Body of pancreas (tissue), 4 donors: ENCODE measurements around the gene RAB11FIP4. TPM values are rescaled to one million over a fixed set of nuclear protein-coding genes. Genes with fewer than 3 reads are reported as not detected.

Experiments
- ATAC-seq: fragments of 150-250 bp; one replicate; pipeline ENCODE4 v1.9.1; 2016
- DNase-seq, 4 donors: peaks; one replicate each; pipeline ENCODE4 v3.0.0-alpha.2; 2019
- H3K27ac ChIP-seq, 4 donors: fragments of 200-600 bp; sonication (generic); 1 replicate in 3 of 4; 2 replicates in 1 of 4; pipeline versions ENCODE4 v1.5.1 to v1.6.1; 2016 to 2019; ENCODE audit warnings: mild to moderate bottlenecking in 1 of 4, mixed read lengths in 1 of 4, moderate library complexity in 1 of 4
- H3K27me3 ChIP-seq, 2 donors: fragments of 200-600 bp; sonication (generic); one replicate each; pipeline ENCODE4 v1.6.0; 2016; ENCODE audit warnings: mild to moderate bottlenecking in 1 of 2
- H3K36me3 ChIP-seq, 2 donors: fragments of 200-600 bp; sonication (generic); replicated peaks in 1 of 2; 2 replicates each; pipeline ENCODE4 v1.5.1; 2016; ENCODE audit warnings: low read depth in 2 of 2; ENCODE audit not compliant: insufficient read depth in 1 of 2
- H3K4me1 ChIP-seq: fragments of 200-600 bp; sonication (generic); one replicate; pipeline ENCODE4 v1.6.0; 2016
- H3K4me3 ChIP-seq, 2 donors: fragments of 200-600 bp; sonication (generic); 1 replicate in 1 of 2; 2 replicates in 1 of 2; pipeline ENCODE4 v1.5.1; 2016 to 2019
- H3K9me3 ChIP-seq, 3 donors: fragments of 200-600 bp; sonication (generic); 1 replicate in 2 of 3; 2 replicates in 1 of 3; pipeline ENCODE4 v1.5.1; 2016
- CTCF ChIP-seq, 7 experiments: fragments of 450-650 bp in 4 of 7; fragments of 200-600 bp in 3 of 7; sonication (generic) in 3 of 7; IDR thresholded peaks; one replicate each; pipeline ENCODE4 v1.5.1; 2016 to 2019; ENCODE audit warnings: antibody characterized with exemption in 7 of 7
- POLR2A ChIP-seq, 3 donors: fragments of 450-650 bp; IDR thresholded peaks; one replicate each; pipeline ENCODE4 v1.6.1; 2016; ENCODE audit warnings: antibody characterized with exemption in 3 of 3, mild to moderate bottlenecking in 2 of 3
- WGBS, 2 donors: methylation state at CpG; one replicate each; pipeline ENCODE4 v1.1.5; 2017; 5-methylcytosine and 5-hydroxymethylcytosine counted together
- intact Hi-C: fragments of 100-400 bp; cut with DNase I; formaldehyde crosslinking; loops from one replicate; pipeline ENCODE4 v1.15.1; 2023
- total RNA-seq, 2 donors: library from RNA; depleted of rRNA; stranded (reverse); fragments of >200 nt; gene quantifications; one replicate each; pipeline ENCODE4 v1.1.0, GENCODE V29; 2016

Gene RAB11FIP4
- total RNA-seq, 2 donors from 2014 or later: 37.2 to 38.7 TPM

DNA sequence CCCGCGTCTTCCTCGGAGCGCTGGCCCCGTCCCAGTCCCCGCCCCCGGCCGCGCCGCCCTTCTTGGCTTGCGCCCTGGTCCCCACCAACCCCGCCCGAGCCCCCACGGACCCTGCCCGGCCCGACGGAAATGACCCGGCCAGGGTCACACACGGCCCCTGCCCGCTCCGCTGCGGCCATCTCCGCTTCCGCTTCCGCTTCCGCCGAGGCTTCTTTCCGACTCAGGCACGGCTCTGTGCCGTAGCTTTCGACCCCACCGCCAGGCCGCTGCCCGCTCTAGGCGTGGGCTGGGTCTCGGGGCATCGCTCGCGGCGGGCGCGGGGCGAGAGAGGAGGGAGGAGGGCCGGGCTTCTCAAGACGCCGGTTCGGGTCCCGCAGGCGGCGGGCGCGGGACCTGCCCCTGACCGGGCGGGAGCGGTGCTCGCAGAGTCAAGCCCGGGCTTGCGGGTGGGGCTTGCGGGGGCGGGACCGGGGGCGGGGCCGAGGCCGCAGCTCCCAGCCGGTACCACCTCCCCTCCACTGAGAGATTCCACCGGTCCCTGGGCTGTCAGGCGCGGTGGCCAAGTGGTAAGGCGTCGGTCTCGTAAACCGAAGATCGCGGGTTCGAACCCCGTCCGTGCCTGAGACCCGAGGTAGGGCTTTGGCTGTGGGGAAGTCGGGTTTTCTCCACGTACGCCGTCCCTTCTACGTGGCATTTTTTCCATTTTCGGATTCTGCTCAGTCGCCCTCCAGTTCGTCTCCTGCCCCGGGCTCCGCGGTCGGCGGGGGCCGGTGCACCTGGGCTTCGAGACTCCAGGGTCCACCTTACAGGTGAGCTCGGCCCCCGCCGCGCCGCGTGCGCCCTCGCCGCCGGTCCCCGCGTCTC, 158.3 kb downstream of the RAB11FIP4 start:
- Histone ChIP-seq H3K4me1 (peaks cover 8% of the 10 kb centered on the region), H3K27me3 (no peaks in the 10 kb centered on the region), H3K9me3 (no peaks in the 10 kb centered on the region), H3K36me3 (no peaks in the 10 kb centered on the region), H3K4me3 (peak overlapping the region; percentile 93 to 94), H3K27ac (peak overlapping the region; percentile 70 to 94 (median 88))
- intact Hi-C loops: no loop called here
- DNase-seq (peak; percentile 96 to 97 (median 96)), ATAC-seq (peak; percentile 94)
- WGBS, 2 donors: 0 to 1% methylated on average over 48 to 85 of the region's 105 CpGs
- TF ChIP-seq CTCF (IDR thresholded peaks at IDR 0.05) (peak in 1 of 7 experiments; percentile 9), POLR2A (IDR thresholded peaks at IDR 0.05) (peak; percentile 14 to 67 (median 64))

DNA sequence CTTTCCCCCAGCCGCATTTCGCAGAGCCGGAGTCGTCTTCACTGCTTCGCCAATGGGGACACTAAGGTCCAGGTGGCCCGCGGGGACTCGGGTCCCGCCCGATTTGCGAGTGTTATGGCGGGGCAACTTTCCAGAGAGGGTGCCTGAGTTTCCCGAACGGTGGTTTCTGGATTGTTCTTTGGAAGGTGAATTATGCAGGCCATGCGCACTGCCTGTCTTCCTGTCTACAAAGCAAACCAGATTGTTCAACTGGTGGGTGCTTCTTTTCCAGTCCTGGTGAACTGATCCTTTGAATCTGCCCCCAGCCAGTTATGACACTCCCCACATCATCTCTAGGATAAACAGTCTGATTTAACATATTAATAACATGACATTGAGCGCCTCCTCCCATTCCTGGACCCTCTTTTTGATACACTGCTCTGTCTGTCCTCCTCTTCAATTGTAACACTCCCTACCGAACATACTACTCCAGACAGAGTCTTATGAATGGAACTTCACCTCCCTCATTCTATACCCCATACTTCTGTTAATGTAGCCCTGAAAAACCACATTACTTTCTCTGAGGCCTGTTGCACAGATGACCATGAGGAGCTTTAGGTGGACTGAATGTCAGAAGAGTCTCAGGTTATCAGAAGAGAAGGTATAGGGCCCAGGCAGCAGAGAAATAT, 159.0 kb downstream of the RAB11FIP4 start:
- peak overlapping the region; percentile 70 to 94 (median 88) for H3K27ac ChIP-seq
- H3K4me3 ChIP-seq: peak overlapping the region; percentile 40 to 94
- peaks cover 8% of the 10 kb centered on the region for H3K4me1 ChIP-seq
- 11 to 14% methylated on average over 16 to 17 of the region's 17 CpGs for WGBS, 2 donors
- no peaks in the 10 kb centered on the region for H3K9me3 ChIP-seq
- no peak for ATAC-seq
- H3K27me3 ChIP-seq: no peaks in the 10 kb centered on the region
- no peaks in the 10 kb centered on the region for H3K36me3 ChIP-seq
- intact Hi-C loops: no loop called here
- TF ChIP-seq CTCF (IDR thresholded peaks at IDR 0.05) (no peak), POLR2A (IDR thresholded peaks at IDR 0.05) (no peak)
- DNase-seq: no peak

- H3K36me3 ChIP-seq: no peaks in the 10 kb centered on the region
- no peak for TF ChIP-seq CTCF (IDR thresholded peaks at IDR 0.05)
- no peak for TF ChIP-seq POLR2A (IDR thresholded peaks at IDR 0.05)
- peaks cover 8% of the 10 kb centered on the region for H3K4me1 ChIP-seq
- no peak for ATAC-seq
- intact Hi-C loops: no loop called here
- WGBS, 2 donors: 87 to 98% methylated on average over 3 of the region's 3 CpGs
- H3K4me3 ChIP-seq: no peak overlapping the region
- H3K9me3 ChIP-seq: no peaks in the 10 kb centered on the region
- H3K27ac ChIP-seq: no peak overlapping the region
- no peaks in the 10 kb centered on the region for H3K27me3 ChIP-seq
- no peak for DNase-seq
Observed at GRCh38 chr17:31552568-31552967, 161.1 kb downstream of the RAB11FIP4 start.

GRCh38 chr17:31553506-31553905, 162.0 kb downstream of the RAB11FIP4 start:
- Histone ChIP-seq H3K27ac (no peak overlapping the region), H3K4me1 (peaks cover 12% of the 10 kb centered on the region), H3K36me3 (no peaks in the 10 kb centered on the region), H3K9me3 (no peaks in the 10 kb centered on the region), H3K4me3 (no peak overlapping the region), H3K27me3 (no peaks in the 10 kb centered on the region)
- DNase-seq (no peak), ATAC-seq (no peak)
- 63 to 72% methylated on average over 5 of the region's 5 CpGs for WGBS, 2 donors
- TF ChIP-seq CTCF (IDR thresholded peaks at IDR 0.05) (no peak), POLR2A (IDR thresholded peaks at IDR 0.05) (no peak)
- intact Hi-C loops: no loop called here
